Calu3 (cell line): ENCODE results near the gene UBE2O. TPM values are rescaled to one million over a fixed set of nuclear protein-coding genes. Genes with fewer than 3 reads are reported as not detected.

ENCODE experiments used
- BruUV-seq: library from RNA; stranded (reverse); fragments of 400-500 nt; replicated peaks from 2 replicates; lab custom pipeline; 2021; lab: Mats Ljungman, UMichigan
- CTCF ChIA-PET: fragments of 300-600 bp; sonication (Branson Sonifier 250); formaldehyde crosslinking; loops from one replicate; lab custom pipeline; 2022; ENCODE audit warnings: antibody characterized with exemption; lab: Charles Lee
- DNase-seq: peaks from one replicate; pipeline ENCODE4 v3.0.0; 2022
- H3K27ac Mint-ChIP-seq: one replicate; pipeline ENCODE4 v1.8.0; 2022; ENCODE audit warnings: mixed read lengths; ENCODE audit not compliant: unreplicated experiment
- H3K27me3 Mint-ChIP-seq: one replicate; pipeline ENCODE4 v1.8.0; 2022; ENCODE audit warnings: mixed read lengths; ENCODE audit not compliant: unreplicated experiment
- H3K36me3 Mint-ChIP-seq: one replicate; pipeline ENCODE4 v1.8.0; 2022; ENCODE audit warnings: mild to moderate bottlenecking, moderate library complexity, mixed read lengths; ENCODE audit not compliant: insufficient read depth, unreplicated experiment
- H3K4me1 Mint-ChIP-seq: one replicate; pipeline ENCODE4 v1.8.0; 2022; ENCODE audit warnings: mild to moderate bottlenecking, low read depth, mixed read lengths; ENCODE audit not compliant: unreplicated experiment
- H3K4me3 Mint-ChIP-seq: one replicate; pipeline ENCODE4 v1.8.0; 2022; ENCODE audit warnings: mild to moderate bottlenecking, low read depth, moderate library complexity, mixed read lengths; ENCODE audit not compliant: unreplicated experiment
- H3K9me3 Mint-ChIP-seq: one replicate; pipeline ENCODE4 v1.8.0; 2022; ENCODE audit warnings: low read depth, mixed read lengths; ENCODE audit not compliant: unreplicated experiment
- CTCF ChIP-seq: fragments of 200-600 bp; IDR thresholded peaks from one replicate; pipeline ENCODE4 v1.8.0; 2022; ENCODE audit warnings: antibody characterized with exemption; ENCODE audit not compliant: unreplicated experiment
- intact Hi-C: fragments of 100-400 bp; cut with micrococcal nuclease; formaldehyde crosslinking; loops from one replicate; pipeline ENCODE4 v1.10.0; 2022; ENCODE audit not compliant: unreplicated experiment
- total RNA-seq: library from RNA; stranded (reverse); gene quantifications from 2 replicates; pipeline ENCODE4 v1.2.3, GENCODE V29; 2022

UBE2O gene
- total RNA-seq, 1 experiment from 2014 or later, result 29.0 TPM

GRCh38 chr17:76354317-76354729, 98.6 kb downstream of the UBE2O start:
- CTCF ChIA-PET, result interaction anchor here (0.8 to 1.9 kb wide), 9 partner anchors 9 to 247 kb away, joined by 3 to 12 read pairs (median 4); no protein-coding TSS in a partner anchor
- DNase-seq, result no peak
- Mint-ChIP-seq H3K27ac (peak overlapping the region; percentile 98), H3K9me3 (no peaks in the 10 kb centered on the region), H3K27me3 (no peaks in the 10 kb centered on the region), H3K4me1 (peaks cover 30% of the 10 kb centered on the region), H3K4me3 (peak overlapping the region; percentile 96), H3K36me3 (peaks cover 30% of the 10 kb centered on the region)
- TF ChIP-seq CTCF, result no peak
- intact Hi-C loops, result no loop called here
- no TSS peak for BruUV-seq

GRCh38 chr17:76353599-76354316, 99.2 kb downstream of the UBE2O start, which contains the start of gene PRPSAP1:
TSS of gene PRPSAP1 (minus strand) at chr17:76353916. CDS start at chr17:76353703, 213 bp downstream.
- no peaks in the 10 kb centered on the region for H3K27me3 Mint-ChIP-seq
- BruUV-seq, result no TSS peak
- CTCF ChIA-PET, result interaction anchor here (0.6 to 1.9 kb wide), 16 partner anchors 8 to 1215 kb away, joined by 3 to 12 read pairs (median 3); no protein-coding TSS in a partner anchor
- peak; percentile 87 for DNase-seq
- H3K9me3 Mint-ChIP-seq, result no peaks in the 10 kb centered on the region
- peak within 1 kb of the TSS; percentile 98 for H3K27ac Mint-ChIP-seq
- intact Hi-C loops, result no loop called here
- H3K4me3 Mint-ChIP-seq, result peak within 1 kb of the TSS; percentile 96
- H3K36me3 Mint-ChIP-seq, result peaks cover 30% of the 10 kb centered on the region
- TF ChIP-seq CTCF, result peak; percentile 49
- H3K4me1 Mint-ChIP-seq, result peaks cover 30% of the 10 kb centered on the region

GRCh38 chr17:76353004-76353598, 99.9 kb downstream of the UBE2O start:
- H3K9me3 Mint-ChIP-seq, result no peaks in the 10 kb centered on the region
- peaks cover 30% of the 10 kb centered on the region for H3K4me1 Mint-ChIP-seq
- peak; percentile 11 for DNase-seq
- no TSS peak for BruUV-seq
- intact Hi-C loops, result no loop called here
- peak overlapping the region; percentile 96 for H3K4me3 Mint-ChIP-seq
- H3K27ac Mint-ChIP-seq, result peak overlapping the region; percentile 88
- CTCF ChIA-PET, result interaction anchor here (0.6 to 1.9 kb wide), 14 partner anchors 8 to 1214 kb away, joined by 3 to 12 read pairs (median 3); no protein-coding TSS in a partner anchor
- H3K36me3 Mint-ChIP-seq, result peaks cover 30% of the 10 kb centered on the region
- no peak for TF ChIP-seq CTCF
- no peaks in the 10 kb centered on the region for H3K27me3 Mint-ChIP-seq

GRCh38 chr17:76351526-76352071, 101.4 kb downstream of the UBE2O start:
- no TSS peak for BruUV-seq
- peak overlapping the region; percentile 36 for H3K27ac Mint-ChIP-seq

More at GRCh38 chr17:76351526-76352071, 101.4 kb downstream of the UBE2O start:
- no peak for DNase-seq
- Mint-ChIP-seq H3K9me3 (no peaks in the 10 kb centered on the region), H3K4me3 (peak overlapping the region; percentile 96), H3K4me1 (peaks cover 21% of the 10 kb centered on the region), H3K36me3 (peaks cover 43% of the 10 kb centered on the region), H3K27me3 (no peaks in the 10 kb centered on the region)
- no peak for TF ChIP-seq CTCF
- CTCF ChIA-PET, result interaction anchor here (1.1 kb wide), 1 partner anchor 107 kb away, joined by 3 read pairs; no protein-coding TSS in a partner anchor
- intact Hi-C loops, result no loop called here
